ENCODE data around the gene KLHL2.

GRCh38 chr4:165203541-165204461, 3.6 kb upstream of the KLHL2 start:
- no peak for TF ChIP-seq CTCF (IDR thresholded peaks at IDR 0.05 in 4 of 5, conservative IDR thresholded peaks at IDR 0.05 in 1 of 5)
- TF ChIP-seq POLR2A (IDR thresholded peaks at IDR 0.05) = no peak
